NOMO-1 treated with DMSO at 0.1 percent for 48 hours (cell line): ENCODE results near the gene SLC39A11.

ENCODE experiments used
- DNase-seq: peaks from one replicate; lab custom pipeline; 2025; ENCODE audit not compliant: unreplicated experiment; lab: John Stamatoyannopoulos, UW

Gene SLC39A11

GRCh38 chr17:72883351-72883750 is 209.1 kb downstream of the SLC39A11 start:
- no peak for DNase-seq

GRCh38 chr17:72882426-72882825 is 210.1 kb downstream of the SLC39A11 start:
- no peak for DNase-seq

GRCh38 chr17:72879877-72880276 is 212.6 kb downstream of the SLC39A11 start:
- DNase-seq, result no peak

GRCh38 chr17:72878975-72879660 is 213.4 kb downstream of the SLC39A11 start:
- no peak for DNase-seq

GRCh38 chr17:72877348-72877747 is 215.1 kb downstream of the SLC39A11 start:
- DNase-seq, result no peak

GRCh38 chr17:72876413-72876812 is 216.1 kb downstream of the SLC39A11 start:
- DNase-seq, result no peak

- no peak for DNase-seq
Measured at GRCh38 chr17:72875361-72875760, 217.1 kb downstream of the SLC39A11 start.

GRCh38 chr17:72872396-72872795 is 220.1 kb downstream of the SLC39A11 start:
- no peak for DNase-seq

GRCh38 chr17:72870367-72870985 is 222.0 kb downstream of the SLC39A11 start:
- DNase-seq, result no peak

GRCh38 chr17:72869630-72870029 is 222.9 kb downstream of the SLC39A11 start:
- DNase-seq, result no peak

- no peak for DNase-seq
Measured at GRCh38 chr17:72865954-72866353, 226.5 kb downstream of the SLC39A11 start.

- DNase-seq, result no peak
Measured at GRCh38 chr17:72863526-72864211, 228.8 kb downstream of the SLC39A11 start.

GRCh38 chr17:72862276-72862999 is 230.1 kb downstream of the SLC39A11 start:
- no peak for DNase-seq

- no peak for DNase-seq
Measured at GRCh38 chr17:72861811-72862210, 230.7 kb downstream of the SLC39A11 start.

- DNase-seq, result no peak
Measured at GRCh38 chr17:72860778-72861177, 231.7 kb downstream of the SLC39A11 start.

- DNase-seq, result no peak
Measured at GRCh38 chr17:72858826-72859495, 233.5 kb downstream of the SLC39A11 start.

- DNase-seq, result no peak
Measured at GRCh38 chr17:72853440-72854415, 238.8 kb downstream of the SLC39A11 start.

GRCh38 chr17:72852277-72852938 is 240.1 kb downstream of the SLC39A11 start:
- DNase-seq, result no peak

GRCh38 chr17:72850410-72851118 is 241.9 kb downstream of the SLC39A11 start:
- no peak for DNase-seq
